DMS53 (cell line): ENCODE data around the gene RAB7B.
A peak's percentile ranks its signal among the peaks of the same experiment; 100 is the strongest.

ENCODE experiments used
- DNase-seq: peaks from one replicate; lab custom pipeline; 2025; lab: John Stamatoyannopoulos, UW

RAB7B gene

GRCh38 chr1:205973377-205974232 is 29.6 kb downstream of the RAB7B start:
- no peak for DNase-seq

- DNase-seq: peak; percentile 46
Observed at GRCh38 chr1:205972491-205973168, 30.6 kb downstream of the RAB7B start.

GRCh38 chr1:205972081-205972480 is 31.1 kb downstream of the RAB7B start:
- no peak for DNase-seq

- DNase-seq: peak; percentile 44
Observed at GRCh38 chr1:205971082-205971481, 32.1 kb downstream of the RAB7B start.

- peak; percentile 71 for DNase-seq
Observed at GRCh38 chr1:205970486-205970885, 32.7 kb downstream of the RAB7B start.

- DNase-seq: no peak
Observed at GRCh38 chr1:205969229-205969628, 34.0 kb downstream of the RAB7B start.

GRCh38 chr1:205967554-205968335 is 35.5 kb downstream of the RAB7B start:
- DNase-seq: no peak

- peak; percentile 100 for DNase-seq
Observed at GRCh38 chr1:205965036-205965884, 37.9 kb downstream of the RAB7B start.

GRCh38 chr1:205963352-205964155 is 39.6 kb downstream of the RAB7B start:
- no peak for DNase-seq

- peak; percentile 50 for DNase-seq
Observed at GRCh38 chr1:205962821-205963221, 40.4 kb downstream of the RAB7B start.

- peak; percentile 50 for DNase-seq
Observed at GRCh38 chr1:205961991-205962820, 41.0 kb downstream of the RAB7B start.

GRCh38 chr1:205961405-205961804 is 41.8 kb downstream of the RAB7B start:
- peak; percentile 25 for DNase-seq

- DNase-seq: no peak
Observed at GRCh38 chr1:205959789-205960188, 43.4 kb downstream of the RAB7B start.

GRCh38 chr1:205955499-205955898 is 47.7 kb downstream of the RAB7B start:
- no peak for DNase-seq

- DNase-seq: peak; percentile 82
Observed at GRCh38 chr1:205954819-205955404, 48.3 kb downstream of the RAB7B start.

GRCh38 chr1:205951746-205952145 is 51.4 kb downstream of the RAB7B start:
- DNase-seq: no peak

GRCh38 chr1:205950826-205951549 is 52.2 kb downstream of the RAB7B start:
- DNase-seq: peak; percentile 30

- no peak for DNase-seq
Observed at GRCh38 chr1:205950280-205950679, 52.9 kb downstream of the RAB7B start.

GRCh38 chr1:205949753-205950152 is 53.4 kb downstream of the RAB7B start:
- DNase-seq: no peak
